ENCODE data around the gene RTP5. TPM values are rescaled to one million over a fixed set of nuclear protein-coding genes. Genes with fewer than 3 reads are reported as not detected.
"Not testable (repeated sequence)": the region's sequence is repeated elsewhere in the genome, so short reads cannot be mapped to it uniquely, and the experiment has no call there.

The RTP5 gene
- total and polyA plus RNA-seq, 2 of the 8 experiments (the other 6 are each of a cell fraction or from before 2014, with no cell fraction given): not detected

- TF ChIP-seq USF2 (IDR thresholded peaks at IDR 0.05; ENCODE audit: low read length) (no peak), TCF12 (IDR thresholded peaks at IDR 0.05; ENCODE audit: low read depth, low read length) (no peak), PHF8 (conservative IDR thresholded peaks at IDR 0.05; ENCODE audit: low read depth, low read length) (no peak), MAFK (IDR thresholded peaks at IDR 0.05; ENCODE audit: low read depth, low read length) (no peak), FOSL1 (IDR thresholded peaks at IDR 0.05; ENCODE audit: insufficient read depth, low read depth, low read length) (no peak), SRF (IDR thresholded peaks at IDR 0.05; ENCODE audit: low read depth, low read length) (no peak), JUND (IDR thresholded peaks at IDR 0.05; ENCODE audit: low read length) (no peak)
Observed at GRCh38 chr2:241922411-241922810, 52.9 kb downstream of the RTP5 start (continued).

GRCh38 chr2:241922816-241923601, 53.5 kb downstream of the RTP5 start:
- 84% methylated on average over 10 of the region's 13 CpGs; no CpG with 5 or more reads in 1 of the 2 experiments for WGBS, 2 experiments (ENCODE audit: extremely low coverage in 1 of 2, insufficient coverage in 1 of 2, insufficient read length in 1 of 2, insufficient replicate concordance in 2 of 2, low coverage in 1 of 2, low lambda C conversion rate in 2 of 2, missing lambda C conversion rate in 1 of 2)
- H3K9ac ChIP-seq (replicated peaks in 1 of 4; ENCODE audit: extremely low read depth in 1 of 4, low read depth in 3 of 4, low read length in 3 of 4); H2BK15ac ChIP-seq (ENCODE audit: low read length); H3K4me2 ChIP-seq (ENCODE audit: insufficient read depth in 1 of 2, low read depth in 2 of 2, low read length in 2 of 2); H3K27me3 ChIP-seq (replicated peaks in 1 of 4; ENCODE audit: control insufficient read depth in 3 of 4, extremely low read depth in 1 of 4, insufficient read depth in 3 of 4, low read length in 3 of 4); H3K79me2 ChIP-seq (ENCODE audit: control insufficient read depth in 1 of 2, insufficient read depth in 2 of 2, low read length in 2 of 2); H3K27ac ChIP-seq (ENCODE audit: low read depth, low read length); DNase-seq (ENCODE audit: low read depth in 1 of 2, low spot score in 2 of 2); H3K14ac ChIP-seq (ENCODE audit: insufficient read length); H3K56ac ChIP-seq (replicated peaks; ENCODE audit: insufficient read length, low read depth, low read length); H3K4me1 ChIP-seq (replicated peaks in 1 of 4; ENCODE audit: control insufficient read depth in 3 of 4, insufficient read depth in 4 of 4, low read length in 3 of 4); H4K5ac ChIP-seq (ENCODE audit: insufficient read length, low read depth, low read length); H4K8ac ChIP-seq (ENCODE audit: extremely low read depth, insufficient read depth, low read length); H4K20me1 ChIP-seq (replicated peaks in 1 of 2; ENCODE audit: control insufficient read depth in 1 of 2, insufficient read depth in 2 of 2, low read length in 2 of 2); H3K23ac ChIP-seq (ENCODE audit: insufficient read length); H3K36me3 ChIP-seq (ENCODE audit: control insufficient read depth in 2 of 4, insufficient read depth in 4 of 4, low read length in 3 of 4); H3K79me1 ChIP-seq (ENCODE audit: low read depth, low read length); H3K4me3 ChIP-seq (ENCODE audit: extremely low read depth in 1 of 4, insufficient read depth in 2 of 4, low read depth in 3 of 4, low read length in 4 of 4); H3K23me2 ChIP-seq (ENCODE audit: low read depth, low read length); H2AFZ ChIP-seq (ENCODE audit: low read length); H2BK20ac ChIP-seq (ENCODE audit: low read length); POLR2A ChIA-PET (ENCODE audit: partially characterized antibody); H3K9me3 ChIP-seq (ENCODE audit: insufficient read depth in 2 of 2, low read depth in 1 of 2, low read length in 1 of 2); H2BK12ac ChIP-seq (ENCODE audit: low read depth, low read length); H2BK5ac ChIP-seq (ENCODE audit: low read depth, low read length); H2AK5ac ChIP-seq (ENCODE audit: low read depth, low read length); FAIRE-seq; H2BK120ac ChIP-seq (replicated peaks; ENCODE audit: low read depth, low read length); H3K18ac ChIP-seq (ENCODE audit: extremely low read depth, low read length); H3K4ac ChIP-seq (replicated peaks; ENCODE audit: insufficient read length, low read depth, low read length); H4K91ac ChIP-seq (replicated peaks; ENCODE audit: insufficient read length, low read length): not testable (repeated sequence)
- CTCF ChIA-PET (ENCODE audit: partially characterized antibody): interaction anchor here (0.9 to 1.1 kb wide), 2 partner anchors 25 to 27 kb away, joined by 3 to 4 read pairs; no protein-coding TSS in a partner anchor
